ENCODE data around the gene CYP2D6.

- TF ChIP-seq CTCF (IDR thresholded peaks at IDR 0.05): no peak
- TF ChIP-seq POLR2A (IDR thresholded peaks at IDR 0.05): no peak
Measured at GRCh38 chr22:42091455-42091782, 39.2 kb downstream of the CYP2D6 start.
